GM18868 (cell line): ENCODE measurements around the gene APBA2.
"Not testable (repeated sequence)": the region's sequence is repeated elsewhere in the genome, so short reads cannot be mapped to it uniquely, and the experiment has no call there.

Source experiments
- ATAC-seq: cut with Tn5 transposase; IDR thresholded peaks from one replicate; pipeline ENCODE4 v1.9.1; 2021; ENCODE audit warnings: mild to moderate bottlenecking, moderate library complexity; ENCODE audit not compliant: unreplicated experiment

The APBA2 gene

DNA sequence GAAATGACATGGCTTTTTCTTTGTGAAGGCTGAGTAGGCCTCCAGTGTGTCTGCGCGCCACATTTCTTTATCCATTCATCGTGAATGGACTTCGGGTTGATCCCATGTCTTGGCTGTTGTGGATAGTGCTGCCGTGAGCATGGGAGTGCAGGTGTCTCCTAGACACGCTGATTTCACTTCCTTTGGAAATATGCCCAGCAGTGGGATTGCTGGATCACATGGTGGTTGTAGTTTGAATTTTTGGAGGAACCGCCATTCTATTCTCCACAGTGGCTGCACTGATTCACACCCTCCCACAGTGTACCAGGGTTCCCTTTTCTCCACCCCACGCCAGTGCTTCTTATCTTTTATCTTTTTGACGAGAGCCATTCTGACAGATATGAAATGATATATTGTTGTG lies 212.2 kb downstream of the APBA2 start:
- no peak for ATAC-seq

DNA sequence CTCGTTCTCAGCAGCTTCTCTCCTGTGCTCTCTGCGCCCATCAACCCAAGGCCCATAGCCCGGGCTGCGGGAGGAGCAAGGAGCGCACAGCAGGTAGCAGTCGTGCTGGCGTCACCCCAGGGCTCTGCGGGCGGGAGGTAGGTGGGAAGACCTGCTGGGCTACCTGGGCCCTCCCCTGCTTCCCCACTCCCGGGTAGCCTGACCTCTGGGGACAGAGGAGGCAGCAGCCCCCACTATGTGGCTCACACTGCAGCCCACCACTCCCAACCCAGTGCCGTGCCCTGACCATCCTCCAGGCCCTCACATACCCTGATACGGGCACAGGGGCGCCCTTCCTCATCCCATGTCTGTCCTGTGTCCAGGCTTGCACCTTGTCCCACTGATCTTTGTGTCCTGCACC lies 212.9 kb downstream of the APBA2 start:
- ATAC-seq: no peak

DNA sequence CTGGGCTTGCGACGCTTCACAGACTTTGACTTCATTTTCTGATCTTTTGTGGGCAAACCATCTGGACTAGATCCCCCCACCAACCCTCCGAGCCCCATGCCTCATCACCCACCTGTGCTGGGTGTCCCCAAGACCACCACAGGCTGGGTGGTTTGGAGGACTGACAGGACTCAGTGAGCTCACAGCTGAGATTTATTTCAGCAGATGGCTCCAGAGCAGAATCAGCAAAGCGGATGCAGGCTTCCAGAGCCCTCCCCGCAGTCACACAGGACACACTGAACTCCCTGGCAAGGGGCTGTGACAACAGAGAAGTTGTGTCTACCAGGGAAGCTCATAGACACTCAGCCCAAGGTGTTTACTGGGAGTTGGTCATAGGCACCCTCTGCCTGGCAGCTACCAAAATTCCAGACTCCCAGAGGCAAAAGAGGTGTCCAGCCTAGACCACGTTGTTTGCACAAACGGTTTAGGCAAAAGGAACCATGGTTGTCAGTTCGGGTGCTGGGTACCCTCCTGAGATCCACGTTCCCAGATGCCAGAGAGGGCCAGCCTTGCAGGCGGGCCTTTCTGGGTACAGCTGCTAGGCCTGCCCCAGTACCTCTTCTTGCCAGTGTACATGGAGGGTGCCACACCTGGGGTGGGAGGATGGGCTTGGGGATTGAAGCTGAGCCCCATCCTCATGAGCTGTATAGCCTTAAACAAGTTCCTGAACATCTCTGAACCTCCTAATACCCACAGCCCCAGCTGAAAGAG lies 213.5 kb downstream of the APBA2 start:
- no peak for ATAC-seq

DNA sequence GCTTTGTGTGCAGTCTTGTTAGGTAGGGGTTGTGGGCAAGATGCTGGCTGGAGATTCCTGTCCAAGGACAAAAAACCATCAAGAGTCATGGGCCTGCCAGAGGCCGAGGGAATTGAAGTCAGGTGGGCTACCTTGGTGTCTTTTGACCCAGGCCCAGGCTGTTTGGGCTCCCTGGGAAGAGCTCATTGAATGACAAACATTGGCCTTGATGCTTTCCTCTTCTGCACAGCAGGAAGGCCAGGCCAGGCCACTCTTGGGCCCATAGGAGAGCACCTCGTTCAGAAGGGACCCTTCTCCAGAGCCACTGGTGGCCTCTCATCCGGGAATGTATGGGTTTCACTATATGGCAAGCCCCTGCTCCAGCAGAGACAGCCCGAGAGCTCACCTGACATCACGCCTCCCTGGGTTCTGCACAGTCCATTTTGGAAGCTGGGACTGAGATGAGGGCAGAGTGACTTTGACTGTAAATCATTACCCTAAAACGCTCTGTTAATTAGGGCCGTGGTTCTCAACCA lies 214.8 kb downstream of the APBA2 start:
- ATAC-seq: no peak

DNA sequence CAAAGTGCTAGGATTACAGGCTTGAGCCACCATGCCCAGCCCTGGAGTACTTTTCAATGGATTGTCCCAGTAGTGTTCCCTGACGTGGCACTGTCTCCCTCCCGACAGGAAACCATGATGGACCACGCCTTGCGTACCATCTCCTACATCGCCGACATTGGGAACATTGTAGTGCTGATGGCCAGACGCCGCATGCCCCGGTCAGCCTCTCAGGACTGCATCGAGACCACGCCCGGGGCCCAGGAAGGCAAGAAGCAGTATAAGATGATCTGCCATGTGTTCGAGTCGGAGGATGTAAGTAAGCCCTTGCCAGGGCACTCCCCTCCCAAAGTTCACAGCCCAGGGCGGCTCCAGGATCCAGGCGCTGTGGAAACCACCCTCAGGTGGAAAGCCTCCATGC lies 215.7 kb downstream of the APBA2 start:
- ATAC-seq: no peak

DNA sequence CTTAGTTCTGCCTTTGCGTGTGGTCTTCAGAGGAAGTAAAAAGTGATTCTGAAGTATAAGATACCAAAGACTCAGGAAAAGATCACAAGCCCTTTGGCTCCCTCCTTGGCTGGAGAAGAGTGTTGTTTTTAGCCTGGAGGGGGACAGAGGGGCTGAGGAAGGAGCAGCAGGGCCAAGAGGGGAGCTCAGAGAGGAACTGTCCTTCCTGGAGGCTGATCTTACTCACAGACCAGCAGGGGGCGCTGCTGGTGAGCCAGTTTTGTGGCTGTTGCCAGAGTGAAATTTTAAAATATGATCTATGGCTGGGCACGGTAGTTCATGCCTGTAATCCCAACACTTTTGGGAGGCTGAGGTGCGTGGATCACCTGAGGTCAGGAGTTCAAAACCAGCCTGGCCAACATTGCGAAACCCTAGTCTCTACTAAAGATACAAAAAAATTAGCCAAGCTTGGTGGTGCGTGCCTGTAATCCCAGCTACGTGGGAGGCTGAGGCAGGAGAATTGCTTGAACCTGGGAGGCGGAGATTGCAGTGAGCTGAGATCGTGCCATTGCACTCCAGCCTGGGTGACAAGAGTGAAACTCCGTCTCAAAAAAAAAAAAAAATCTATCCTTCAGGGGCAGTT lies 216.5 kb downstream of the APBA2 start:
- ATAC-seq: not testable (repeated sequence)

DNA sequence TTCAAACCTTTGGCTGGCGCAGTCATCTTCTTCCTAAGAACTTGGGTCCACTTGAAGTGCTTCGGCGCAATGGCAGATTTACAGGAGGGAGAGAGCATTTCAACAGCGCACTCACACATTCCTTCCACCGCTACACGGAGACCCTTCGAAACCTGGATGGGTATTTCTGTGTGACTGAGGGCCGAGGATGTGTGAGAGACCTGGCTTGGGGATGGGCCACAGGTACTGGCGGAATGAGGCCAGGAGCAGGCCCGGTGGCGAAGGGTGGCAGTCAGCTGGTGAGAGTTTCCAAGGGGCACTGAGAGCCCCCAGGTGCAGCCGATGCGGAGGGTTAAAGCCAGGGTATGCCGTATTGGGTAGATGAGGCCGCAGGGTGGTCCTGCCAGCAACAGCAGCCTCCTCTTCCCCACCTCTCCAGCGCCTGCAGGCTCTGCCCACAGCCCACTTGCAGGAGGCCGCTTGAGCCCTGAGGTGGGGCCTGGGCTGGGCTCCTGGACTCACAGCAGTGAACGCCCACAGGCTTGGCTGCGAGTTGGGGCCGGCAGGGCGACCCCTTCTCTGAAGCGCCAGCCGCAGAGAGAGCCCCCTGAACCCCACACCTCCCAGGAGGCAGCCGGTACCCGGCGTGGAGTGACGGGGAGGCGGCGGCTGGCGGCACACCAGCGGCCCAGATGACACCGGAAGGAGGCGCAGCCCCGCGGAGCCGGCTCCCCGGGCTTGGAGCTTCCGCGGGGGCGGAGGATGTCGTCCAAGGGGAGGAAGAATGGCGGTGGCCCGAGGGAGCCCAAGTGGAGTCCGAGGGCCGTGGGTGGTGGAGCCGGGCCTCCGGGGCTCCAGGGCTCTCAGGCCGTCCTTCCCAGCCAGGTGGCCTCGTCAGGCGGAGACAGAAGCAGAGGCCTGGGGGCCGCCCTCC lies 217.4 kb downstream of the APBA2 start:
- ATAC-seq: peak; percentile 20

GRCh38 chr15:29103824-29104565 lies 218.2 kb downstream of the APBA2 start:
- peak; percentile 77 for ATAC-seq

GRCh38 chr15:29104566-29104880 lies 218.7 kb downstream of the APBA2 start:
- ATAC-seq: no peak

GRCh38 chr15:29105151-29105854 lies 219.5 kb downstream of the APBA2 start:
- no peak for ATAC-seq

DNA sequence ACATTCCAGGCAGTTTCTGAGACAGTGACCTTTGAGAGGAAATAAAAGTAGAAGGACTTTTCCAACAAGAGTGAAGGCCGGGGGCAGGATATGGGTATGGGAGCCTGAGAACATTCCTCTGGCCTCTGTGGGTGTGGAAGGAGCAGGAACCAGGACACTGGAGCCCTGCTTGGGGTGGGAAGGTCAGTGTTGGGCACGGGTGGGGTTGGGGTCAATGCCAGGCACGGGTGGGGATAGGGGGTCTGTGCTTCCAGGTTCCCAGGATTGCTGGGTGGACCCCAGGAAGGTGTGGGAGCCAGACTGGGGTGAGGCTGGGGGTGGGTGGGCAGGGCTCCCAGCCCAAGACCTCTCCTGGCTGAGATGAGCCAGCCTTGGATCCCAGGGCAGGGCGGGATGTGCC lies 220.3 kb downstream of the APBA2 start:
- no peak for ATAC-seq

DNA sequence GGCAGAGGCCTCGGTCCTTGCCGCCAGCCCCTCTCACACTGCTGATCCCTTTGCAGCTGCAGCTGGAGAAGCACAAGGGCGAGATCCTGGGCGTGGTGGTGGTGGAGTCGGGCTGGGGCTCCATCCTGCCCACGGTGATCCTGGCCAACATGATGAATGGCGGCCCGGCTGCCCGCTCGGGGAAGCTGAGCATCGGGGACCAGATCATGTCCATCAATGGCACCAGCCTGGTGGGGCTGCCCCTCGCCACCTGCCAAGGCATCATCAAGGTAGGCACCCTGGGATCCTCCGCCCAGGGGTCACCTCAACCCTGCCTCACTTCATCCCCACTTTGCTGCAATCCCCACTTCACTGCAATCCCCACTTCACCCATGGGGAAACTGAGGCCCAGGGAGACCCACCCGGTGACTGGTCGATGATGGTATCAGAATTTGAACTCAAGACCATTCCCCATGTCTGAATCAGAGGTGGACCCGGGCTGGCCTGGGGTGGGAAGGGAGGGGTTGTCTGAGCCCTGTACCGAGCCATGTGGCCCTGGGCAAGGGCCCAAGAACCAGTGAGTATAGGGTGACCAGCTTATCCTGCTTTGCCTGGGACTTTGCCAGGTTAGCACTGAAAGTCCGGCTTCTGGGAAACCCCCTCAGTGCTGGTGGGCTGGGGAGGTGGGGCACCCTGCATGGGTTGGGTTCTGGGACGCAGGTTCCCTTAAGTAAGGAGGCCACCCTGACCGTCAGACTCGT lies 220.9 kb downstream of the APBA2 start:
- ATAC-seq: no peak

- no peak for ATAC-seq
Measured at GRCh38 chr15:29107291-29107890, 221.6 kb downstream of the APBA2 start.

DNA sequence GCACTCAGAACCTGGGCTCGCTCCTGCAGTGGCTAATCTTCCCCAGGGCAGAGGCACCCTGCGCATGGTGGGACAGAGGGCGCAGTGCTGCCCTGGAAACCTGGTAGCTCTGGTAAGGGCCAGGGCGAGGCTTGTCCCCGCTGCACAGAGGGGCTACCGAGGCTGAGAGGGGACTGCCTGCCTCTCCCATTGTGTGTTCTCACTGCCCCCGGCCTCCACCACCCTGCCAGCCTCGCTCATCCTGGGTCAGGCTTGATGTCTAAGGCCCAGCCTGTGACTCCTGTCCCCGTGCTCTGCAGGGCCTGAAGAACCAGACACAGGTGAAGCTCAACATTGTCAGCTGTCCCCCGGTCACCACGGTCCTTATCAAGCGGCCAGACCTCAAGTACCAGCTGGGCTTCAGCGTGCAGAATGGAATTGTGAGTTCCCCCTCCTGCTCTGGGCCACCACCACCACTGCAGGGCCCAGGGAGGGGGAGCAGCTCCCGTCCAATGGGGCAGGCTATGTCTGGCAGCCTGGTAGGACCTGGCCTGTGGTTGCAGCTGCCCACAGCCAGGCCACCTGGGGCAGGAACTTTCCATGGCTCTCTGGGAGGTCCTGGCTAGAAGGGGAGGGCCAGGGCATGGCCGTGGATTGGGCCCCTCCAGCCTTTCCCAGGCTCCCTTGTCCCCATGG lies 222.3 kb downstream of the APBA2 start:
- no peak for ATAC-seq

GRCh38 chr15:29109762-29110161 lies 224.0 kb downstream of the APBA2 start:
- ATAC-seq: no peak

DNA sequence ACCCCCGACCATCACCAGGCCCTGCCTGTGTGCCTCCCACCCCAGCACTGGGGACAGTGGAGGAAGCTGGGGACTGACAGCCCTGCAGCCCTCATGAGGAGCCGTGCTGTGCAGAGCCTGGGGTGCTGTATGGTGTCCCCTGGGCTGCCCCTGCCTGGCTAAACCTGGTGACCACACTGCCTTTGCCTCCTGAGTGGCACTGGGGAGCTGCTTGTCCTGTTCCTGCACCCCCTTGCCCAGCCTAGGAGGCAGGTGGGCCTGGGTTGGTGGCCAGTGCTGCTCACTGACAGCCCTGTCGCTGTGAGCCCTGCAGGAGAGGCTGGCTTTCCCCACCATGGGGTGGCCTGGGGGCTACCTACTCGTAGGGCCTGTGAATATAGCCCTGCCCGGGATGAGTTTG lies 224.4 kb downstream of the APBA2 start:
- no peak for ATAC-seq

GRCh38 chr15:29110733-29111132 lies 225.0 kb downstream of the APBA2 start:
- no peak for ATAC-seq

DNA sequence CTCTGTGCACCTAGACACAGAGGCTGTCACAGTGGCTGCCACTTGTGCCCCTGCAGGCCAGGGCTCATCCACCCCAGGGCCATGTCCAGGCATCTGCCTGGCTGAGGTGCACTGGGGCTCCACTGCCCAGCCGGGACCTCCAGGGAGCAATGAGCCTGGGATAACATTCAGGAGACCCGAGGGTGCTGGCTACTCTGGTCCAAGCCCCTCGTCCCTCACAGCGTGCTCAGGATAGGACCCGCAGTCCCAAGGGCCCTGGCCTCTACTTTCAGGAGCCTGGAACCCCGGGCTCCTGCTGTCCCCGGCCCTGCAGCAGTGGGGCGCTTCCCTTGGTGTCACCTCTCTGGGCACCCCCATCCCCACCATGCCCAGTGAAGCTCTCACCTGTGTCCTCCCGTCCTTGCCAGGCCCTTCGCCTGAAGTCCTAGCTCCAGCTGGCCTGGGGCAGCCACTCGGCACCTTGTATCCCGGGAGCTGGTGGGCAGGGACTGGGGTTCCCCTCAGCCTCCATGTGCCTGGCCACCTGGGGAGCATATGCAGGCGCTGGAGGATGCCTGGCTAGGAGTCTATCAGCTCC lies 226.0 kb downstream of the APBA2 start:
- no peak for ATAC-seq
